Activated T-helper 1 cell treated with anti-CD3 and anti-CD28 coated beads, Interleukin-2, amount 50 U/mL, for 16 hours (primary cell): Measurements from ENCODE around the gene KCNAB3.
A peak's percentile ranks its signal among the peaks of the same experiment; 100 is the strongest.

Experiments used
- DNase-seq, 2 donors: peaks; one replicate each; pipeline ENCODE4 v3.0.0-alpha.2; 2020; ENCODE audit warnings: low read depth in 1 of 2, low spot score in 1 of 2

KCNAB3 gene

GRCh38 chr17:7940743-7941142 lies 11.1 kb upstream of the KCNAB3 start:
- no peak for DNase-seq

- DNase-seq, result no peak
Measured at GRCh38 chr17:7940034-7940433, 10.4 kb upstream of the KCNAB3 start.

GRCh38 chr17:7935859-7936258 lies 6.2 kb upstream of the KCNAB3 start:
- no peak for DNase-seq

GRCh38 chr17:7932949-7933348 lies 3.3 kb upstream of the KCNAB3 start:
- DNase-seq, result no peak

- no peak for DNase-seq
Measured at GRCh38 chr17:7932483-7932891, 2.8 kb upstream of the KCNAB3 start.

- DNase-seq, result peak; percentile 98 to 100
Measured at GRCh38 chr17:7931709-7932482, 2.2 kb upstream of the KCNAB3 start, which contains the start of the genes CNTROB and TRAPPC1. TSS of gene CNTROB (plus strand) at chr17:7932206. CDS start at chr17:7933080, 874 bp downstream. TSS of gene TRAPPC1 (minus strand) at chr17:7931946. CDS start at chr17:7931829, 117 bp downstream.

- no peak for DNase-seq
Measured at GRCh38 chr17:7930841-7931631, 1.4 kb upstream of the KCNAB3 start.

GRCh38 chr17:7927596-7927995 lies 2.1 kb downstream of the KCNAB3 start:
- no peak for DNase-seq

- DNase-seq, result peak; percentile 60 to 69
Measured at GRCh38 chr17:7922845-7923628, 6.6 kb downstream of the KCNAB3 start.

GRCh38 chr17:7922269-7922844 lies 7.3 kb downstream of the KCNAB3 start:
- DNase-seq, result no peak

GRCh38 chr17:7916808-7917207 lies 12.8 kb downstream of the KCNAB3 start:
- no peak for DNase-seq

GRCh38 chr17:7916385-7916682 lies 13.3 kb downstream of the KCNAB3 start:
- no peak for DNase-seq

GRCh38 chr17:7915611-7916384 lies 13.9 kb downstream of the KCNAB3 start, which contains the start of gene RNF227:
TSS of gene RNF227 (minus strand) at chr17:7916289. CDS start at chr17:7916195, 94 bp downstream.
- DNase-seq, result peak; percentile 61 to 74

- no peak for DNase-seq
Measured at GRCh38 chr17:7915179-7915610, 14.5 kb downstream of the KCNAB3 start.

- DNase-seq, result no peak
Measured at GRCh38 chr17:7912927-7913524, 16.6 kb downstream of the KCNAB3 start.

GRCh38 chr17:7911116-7911515 lies 18.5 kb downstream of the KCNAB3 start:
- DNase-seq, result no peak

- no peak for DNase-seq
Measured at GRCh38 chr17:7910711-7911110, 18.9 kb downstream of the KCNAB3 start.

- no peak for DNase-seq
Measured at GRCh38 chr17:7910281-7910680, 19.4 kb downstream of the KCNAB3 start.

GRCh38 chr17:7909089-7909488 lies 20.6 kb downstream of the KCNAB3 start:
- DNase-seq, result no peak
